HepG2 (cell line): ENCODE results near the gene STRN3. TPM values are rescaled to one million over a fixed set of nuclear protein-coding genes. Genes with fewer than 3 reads are reported as not detected.

Experiments used
- CHD2 ChIP-seq: IDR thresholded peaks from 2 replicates; pipeline ENCODE4 v1.6.1; 2011; ENCODE audit warnings: low read depth, low read length, improper control_type of control experiment
- KMT2B ChIP-seq: IDR thresholded peaks from 2 replicates; pipeline ENCODE4 v1.6.1; 2016; ENCODE audit warnings: missing genetic modification reagents, missing compliant biosample characterization
- MAF1 ChIP-seq: sonication (generic); formaldehyde crosslinking; IDR thresholded peaks from 2 replicates; pipeline ENCODE4 v1.5.0; 2020; ENCODE audit warnings: missing genetic modification reagents, borderline replicate concordance
- NONO ChIP-seq, 2 experiments: fragments of 450-650 bp in 1 of 2; sonication (generic) in 1 of 2; formaldehyde crosslinking in 1 of 2; IDR thresholded peaks in 1 of 2; conservative IDR thresholded peaks in 1 of 2; 2 replicates each; pipeline versions ENCODE4 v1.6.1 to v1.8.0; 2017 to 2022; ENCODE audit warnings: mild to moderate bottlenecking in 1 of 2, missing genetic modification reagents in 1 of 2, moderate library complexity in 1 of 2
- RBFOX2 ChIP-seq: fragments of 200-400 bp; formaldehyde crosslinking; IDR thresholded peaks from 2 replicates; pipeline ENCODE4 v1.6.1; 2017; ENCODE audit warnings: low read depth, mild to moderate bottlenecking, low read length
- RERE ChIP-seq: IDR thresholded peaks from 2 replicates; pipeline ENCODE4 v1.6.1; 2016; ENCODE audit warnings: low read depth, missing genetic modification reagents, missing compliant biosample characterization
- YY1 ChIP-seq: IDR thresholded peaks from 2 replicates; pipeline ENCODE4 v1.6.1; 2011; ENCODE audit warnings: low read length, low read depth, moderate library complexity, mild to moderate bottlenecking; ENCODE audit not compliant: insufficient read depth, insufficient replicate concordance
- ZNF629 ChIP-seq: sonication (generic); formaldehyde crosslinking; conservative IDR thresholded peaks from 2 replicates; pipeline ENCODE4 v1.5.0; 2020; ENCODE audit warnings: missing genetic modification reagents
- ZNF646 ChIP-seq: sonication (generic); formaldehyde crosslinking; IDR thresholded peaks from 2 replicates; pipeline ENCODE4 v1.9.0; 2021; ENCODE audit warnings: mild to moderate bottlenecking, missing genetic modification reagents
- ZSCAN25 ChIP-seq: sonication (generic); formaldehyde crosslinking; IDR thresholded peaks from 2 replicates; pipeline ENCODE4 v1.8.0; 2022; ENCODE audit warnings: mild to moderate bottlenecking, missing genetic modification reagents
- polyA plus RNA-seq, 8 experiments: library from polyadenylated mRNA; depleted of rRNA in 3 of 8; stranded (reverse) in 7 of 8; unstranded in 1 of 8; fragments of >200 nt; fragmentation: Illumina TruSeq in 4 of 8; extraction: Trizol in 4 of 8; gene quantifications; 2 replicates each; pipeline versions ENCODE4 v1.2.1 to v1.2.3, GENCODE V29; 2011 to 2016; ENCODE audit warnings: low read depth in 4 of 8, missing spikeins in 1 of 8, mixed read lengths in 1 of 8; ENCODE audit not compliant: insufficient read depth in 1 of 8
- total RNA-seq, 5 experiments: library from RNA; depleted of rRNA; stranded (reverse); fragments of >200 nt; fragmentation: Illumina TruSeq; extraction: Trizol; gene quantifications; 2 replicates each; pipeline ENCODE4 v1.2.3, GENCODE V29; 2016; ENCODE audit warnings: low read depth in 1 of 5
- TF ChIP-seq, protein P1 (sequence below): sonication (generic); formaldehyde crosslinking; IDR thresholded peaks from 2 replicates; pipeline ENCODE4 v1.4.0; 2020; ENCODE audit warnings: missing genetic modification reagents, mild to moderate bottlenecking, borderline replicate concordance

The STRN3 gene
- total and polyA plus RNA-seq, 2 of the 13 experiments (the other 11 are each of a cell fraction or from before 2014, with no cell fraction given) = 49.4 to 123 TPM

DNA sequence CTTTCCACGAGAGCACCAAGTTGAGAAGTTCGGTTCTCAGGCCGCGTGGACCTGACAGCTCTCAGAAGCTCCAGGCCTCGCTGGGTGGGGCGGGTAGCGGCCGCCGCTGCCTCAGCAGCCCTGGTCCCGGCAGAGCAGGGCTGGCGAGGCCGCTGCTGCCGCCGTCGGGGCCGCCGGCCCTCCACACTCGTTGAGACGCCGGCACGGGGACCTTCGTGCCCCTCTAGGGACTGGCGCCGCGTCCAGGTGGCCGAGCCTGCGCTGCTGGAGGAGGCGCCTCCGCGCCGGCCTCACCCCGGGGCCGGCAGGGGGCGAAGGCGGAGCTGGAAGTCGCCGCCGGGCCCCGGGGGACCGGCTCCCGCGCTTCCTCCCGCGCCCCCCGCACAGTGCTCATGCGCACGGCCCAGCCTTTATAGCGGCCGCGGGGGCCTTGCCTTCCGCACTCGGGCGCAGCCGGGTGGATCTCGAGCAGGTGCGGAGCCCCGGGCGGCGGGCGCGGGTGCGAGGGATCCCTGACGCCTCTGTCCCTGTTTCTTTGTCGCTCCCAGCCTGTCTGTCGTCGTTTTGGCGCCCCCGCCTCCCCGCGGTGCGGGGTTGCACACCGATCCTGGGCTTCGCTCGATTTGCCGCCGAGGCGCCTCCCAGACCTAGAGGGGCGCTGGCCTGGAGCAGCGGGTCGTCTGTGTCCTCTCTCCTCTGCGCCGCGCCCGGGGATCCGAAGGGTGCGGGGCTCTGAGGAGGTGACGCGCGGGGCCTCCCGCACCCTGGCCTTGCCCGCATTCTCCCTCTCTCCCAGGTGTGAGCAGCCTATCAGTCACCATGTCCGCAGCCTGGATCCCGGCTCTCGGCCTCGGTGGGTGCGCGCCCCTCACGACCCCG, 151.8 kb downstream of the STRN3 start, which contains the start of gene COCH (continued):
- TF ChIP-seq RERE (CRISPR knock-in tag) = no peak; the same call in 1 of the 2 replicates
- peak; percentile 78; the same call in 1 of the 2 replicates for TF ChIP-seq KMT2B
- peak; percentile 82 for TF ChIP-seq ZSCAN25 (CRISPR knock-in tag)
- TF ChIP-seq CHD2 = no peak
- no peak for TF ChIP-seq ZNF646 (CRISPR knock-in tag)
- TF ChIP-seq YY1 = peak; percentile 80
- TF ChIP-seq MAF1 = peak; percentile 88; the same call in 1 of the 2 replicates
- peak; percentile 7; the same call in 1 of the 2 replicates for TF ChIP-seq ZNF629 (CRISPR knock-in tag)
- peak; percentile 90 for TF ChIP-seq RBFOX2
- TF ChIP-seq NONO (IDR thresholded peaks at IDR 0.05) = no peak
- TF ChIP-seq NONO (CRISPR knock-in tag; conservative IDR thresholded peaks at IDR 0.05) = peak; percentile 84
- TF ChIP-seq, protein P1, sequence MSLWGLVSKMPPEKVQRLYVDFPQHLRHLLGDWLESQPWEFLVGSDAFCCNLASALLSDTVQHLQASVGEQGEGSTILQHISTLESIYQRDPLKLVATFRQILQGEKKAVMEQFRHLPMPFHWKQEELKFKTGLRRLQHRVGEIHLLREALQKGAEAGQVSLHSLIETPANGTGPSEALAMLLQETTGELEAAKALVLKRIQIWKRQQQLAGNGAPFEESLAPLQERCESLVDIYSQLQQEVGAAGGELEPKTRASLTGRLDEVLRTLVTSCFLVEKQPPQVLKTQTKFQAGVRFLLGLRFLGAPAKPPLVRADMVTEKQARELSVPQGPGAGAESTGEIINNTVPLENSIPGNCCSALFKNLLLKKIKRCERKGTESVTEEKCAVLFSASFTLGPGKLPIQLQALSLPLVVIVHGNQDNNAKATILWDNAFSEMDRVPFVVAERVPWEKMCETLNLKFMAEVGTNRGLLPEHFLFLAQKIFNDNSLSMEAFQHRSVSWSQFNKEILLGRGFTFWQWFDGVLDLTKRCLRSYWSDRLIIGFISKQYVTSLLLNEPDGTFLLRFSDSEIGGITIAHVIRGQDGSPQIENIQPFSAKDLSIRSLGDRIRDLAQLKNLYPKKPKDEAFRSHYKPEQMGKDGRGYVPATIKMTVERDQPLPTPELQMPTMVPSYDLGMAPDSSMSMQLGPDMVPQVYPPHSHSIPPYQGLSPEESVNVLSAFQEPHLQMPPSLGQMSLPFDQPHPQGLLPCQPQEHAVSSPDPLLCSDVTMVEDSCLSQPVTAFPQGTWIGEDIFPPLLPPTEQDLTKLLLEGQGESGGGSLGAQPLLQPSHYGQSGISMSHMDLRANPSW (CRISPR knock-in tag) = 0 out of 2 replicates have a peak, but pooled peaks have one; percentile 44
